Stimulated activated CD4-positive, alpha-beta T cell treated with anti-CD3 and anti-CD28 coated beads, Interleukin-2, amount 100 ng/mL, for 48 hours (primary cell): ENCODE data around the gene SHOX.

Experiments
- DNase-seq, 2 donors: peaks; one replicate each; pipeline ENCODE4 v3.0.0-alpha.2; 2020

SHOX gene

GRCh38 chrX:675279-675954 is 44.8 kb downstream of the SHOX start:
- DNase-seq: no peak

GRCh38 chrX:675955-676295 is 45.3 kb downstream of the SHOX start:
- DNase-seq: no peak

- no peak for DNase-seq
Observed at GRCh38 chrX:677376-677775, 46.8 kb downstream of the SHOX start.

- no peak for DNase-seq
Observed at GRCh38 chrX:679291-679979, 48.8 kb downstream of the SHOX start.

- DNase-seq: no peak
Observed at GRCh38 chrX:680062-680461, 49.5 kb downstream of the SHOX start.

GRCh38 chrX:681989-682388 is 51.4 kb downstream of the SHOX start:
- DNase-seq: no peak

- DNase-seq: no peak
Observed at GRCh38 chrX:682892-683291, 52.3 kb downstream of the SHOX start.

GRCh38 chrX:683576-683975 is 53.0 kb downstream of the SHOX start:
- no peak for DNase-seq

- no peak for DNase-seq
Observed at GRCh38 chrX:685120-686032, 54.8 kb downstream of the SHOX start.

GRCh38 chrX:689983-690382 is 59.4 kb downstream of the SHOX start:
- no peak for DNase-seq

- DNase-seq: no peak
Observed at GRCh38 chrX:694800-695199, 64.2 kb downstream of the SHOX start.

GRCh38 chrX:698206-698605 is 67.6 kb downstream of the SHOX start:
- DNase-seq: no peak

- no peak for DNase-seq
Observed at GRCh38 chrX:700936-701335, 70.3 kb downstream of the SHOX start.

GRCh38 chrX:701673-702072 is 71.1 kb downstream of the SHOX start:
- DNase-seq: no peak

GRCh38 chrX:703466-703865 is 72.9 kb downstream of the SHOX start:
- DNase-seq: no peak

- no peak for DNase-seq
Observed at GRCh38 chrX:703866-704265, 73.3 kb downstream of the SHOX start.
